GM12874 (cell line): ENCODE data around the gene UCK2.

ENCODE experiments used
- CTCF ChIP-seq: IDR thresholded peaks from 2 replicates; pipeline ENCODE4 v1.5.1; 2011; ENCODE audit warnings: low read depth, mild to moderate bottlenecking, control low read depth, low read length, moderate library complexity; ENCODE audit not compliant: insufficient read depth

UCK2 gene

DNA sequence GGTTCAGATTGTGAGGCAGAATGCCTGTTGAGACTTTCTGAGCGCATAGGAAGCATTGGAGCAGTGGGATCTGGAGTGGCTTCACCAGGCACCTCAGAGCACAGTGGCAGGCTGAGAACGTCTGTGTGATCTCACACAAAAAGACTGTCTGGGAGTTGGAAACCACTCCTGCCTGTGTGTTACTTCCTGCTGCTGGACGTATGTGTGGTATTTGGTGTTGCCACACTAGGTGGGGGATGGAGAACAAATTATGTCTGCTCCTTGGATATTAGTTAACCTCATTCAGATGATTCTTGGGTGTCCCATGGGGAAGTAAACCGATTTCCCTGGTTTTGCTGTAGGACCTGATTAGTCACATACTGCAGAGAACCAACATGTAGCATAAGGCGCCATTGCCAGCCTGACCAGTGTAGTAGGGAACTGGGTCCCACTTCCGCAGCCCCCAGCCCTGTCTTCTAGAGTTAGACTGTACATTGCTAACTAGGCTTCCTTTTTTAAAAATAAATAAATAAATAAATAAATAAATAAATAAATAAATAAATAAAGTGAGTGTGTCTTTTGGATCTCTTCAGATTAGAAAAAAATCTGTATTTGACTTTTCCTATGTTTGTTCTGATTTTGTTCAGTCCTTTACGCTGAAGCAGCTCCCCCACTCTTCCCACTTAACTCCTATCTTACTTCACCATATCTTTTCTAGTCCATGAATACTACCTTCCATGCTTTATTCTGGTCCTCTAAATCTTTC is 26.9 kb downstream of the UCK2 start:
- no peak for TF ChIP-seq CTCF

DNA sequence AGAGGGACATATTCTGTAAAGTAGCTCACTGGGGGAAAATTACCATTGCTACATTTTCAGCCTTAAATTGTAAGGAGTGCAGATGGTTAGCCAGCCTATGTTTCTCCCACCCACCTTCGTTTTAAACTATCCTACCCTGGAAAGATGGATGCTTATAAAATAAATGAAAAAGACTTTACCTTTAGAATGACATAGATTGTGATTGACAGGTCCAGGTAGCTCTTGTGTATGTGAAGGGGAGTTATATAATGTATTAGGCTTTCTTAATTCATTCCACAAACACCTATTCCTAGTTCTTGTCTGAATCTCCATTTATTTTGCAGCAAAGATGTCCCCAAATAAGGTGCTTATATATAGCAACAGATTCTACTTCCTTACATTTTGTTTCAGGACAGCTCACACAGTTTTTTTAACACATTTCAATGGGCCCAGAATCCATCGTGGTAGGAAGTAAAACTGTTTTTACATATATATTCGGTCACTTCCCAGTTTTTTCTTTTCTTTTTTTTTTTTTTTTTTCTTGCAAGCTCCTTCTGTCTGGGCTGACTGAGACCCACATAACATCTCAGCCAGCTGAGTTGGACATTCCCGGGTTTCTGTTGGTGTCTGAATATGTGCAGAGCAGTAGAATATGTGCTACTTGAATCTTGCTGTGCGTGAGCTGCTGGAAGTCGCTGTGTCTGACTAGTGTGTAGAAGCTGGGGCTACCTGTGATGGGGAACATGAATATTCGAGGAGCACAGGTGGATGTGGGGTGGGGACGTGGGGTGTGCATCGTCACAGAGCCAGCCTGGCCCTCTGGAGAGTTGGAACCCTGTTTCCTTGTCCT is 27.8 kb downstream of the UCK2 start:
- TF ChIP-seq CTCF = no peak

- no peak for TF ChIP-seq CTCF
Measured at GRCh38 chr1:165856021-165856420, 28.6 kb downstream of the UCK2 start.

DNA sequence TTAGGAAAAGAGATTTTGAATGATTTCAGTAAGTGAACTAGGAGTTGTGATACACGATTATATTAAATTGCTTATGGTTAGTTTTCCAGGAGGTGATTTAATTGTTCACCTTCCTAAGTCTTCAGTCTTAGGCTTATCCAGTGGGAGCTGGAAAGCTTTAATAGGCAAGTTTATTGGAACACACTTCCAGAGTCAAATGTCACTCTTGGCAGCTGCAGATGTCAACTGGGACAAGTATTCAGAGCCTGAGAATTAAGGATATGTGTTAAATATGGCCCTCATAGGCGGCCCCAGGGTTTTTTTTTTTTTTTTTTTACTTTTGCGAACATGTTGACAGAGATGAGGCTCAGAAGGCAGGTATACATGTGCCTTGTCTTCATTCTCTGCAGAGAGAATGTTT is 29.2 kb downstream of the UCK2 start:
- TF ChIP-seq CTCF = no peak

DNA sequence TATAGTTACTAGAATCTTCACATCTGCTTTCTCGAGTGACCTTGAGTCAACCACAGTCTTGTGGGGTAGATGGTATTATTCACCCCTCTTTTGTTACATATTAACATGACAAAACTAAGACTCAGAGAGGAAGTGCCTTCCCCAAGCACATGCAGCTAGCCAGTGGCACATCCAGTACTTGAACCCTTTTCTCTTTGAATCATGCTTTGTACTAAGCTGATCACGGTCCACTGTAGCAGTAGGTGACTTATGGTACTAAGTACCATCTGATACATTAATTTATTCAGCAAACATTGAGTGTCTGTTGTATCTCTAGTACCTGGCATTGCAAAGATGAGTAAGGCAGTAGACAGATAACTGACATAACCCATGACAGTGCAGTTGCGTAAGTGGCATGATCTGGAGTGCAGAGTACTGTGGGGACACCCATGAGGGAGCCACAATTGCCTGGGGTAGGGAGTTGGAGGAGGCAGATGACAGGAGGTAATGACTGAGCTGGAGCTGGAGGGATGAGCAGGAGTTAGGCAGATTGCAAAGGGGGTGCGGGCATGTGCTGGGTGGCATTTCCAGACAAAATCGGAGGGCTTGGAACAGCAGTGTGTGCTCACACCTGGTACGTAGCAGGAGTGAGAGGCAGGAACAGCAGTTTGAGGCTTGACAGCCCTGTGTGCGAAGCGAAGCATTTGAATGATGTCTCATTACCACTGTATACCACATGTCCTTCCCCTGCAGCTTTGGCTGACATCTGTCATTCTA is 29.8 kb downstream of the UCK2 start:
- no peak for TF ChIP-seq CTCF

GRCh38 chr1:165858364-165858823 is 31.0 kb downstream of the UCK2 start:
- no peak for TF ChIP-seq CTCF

DNA sequence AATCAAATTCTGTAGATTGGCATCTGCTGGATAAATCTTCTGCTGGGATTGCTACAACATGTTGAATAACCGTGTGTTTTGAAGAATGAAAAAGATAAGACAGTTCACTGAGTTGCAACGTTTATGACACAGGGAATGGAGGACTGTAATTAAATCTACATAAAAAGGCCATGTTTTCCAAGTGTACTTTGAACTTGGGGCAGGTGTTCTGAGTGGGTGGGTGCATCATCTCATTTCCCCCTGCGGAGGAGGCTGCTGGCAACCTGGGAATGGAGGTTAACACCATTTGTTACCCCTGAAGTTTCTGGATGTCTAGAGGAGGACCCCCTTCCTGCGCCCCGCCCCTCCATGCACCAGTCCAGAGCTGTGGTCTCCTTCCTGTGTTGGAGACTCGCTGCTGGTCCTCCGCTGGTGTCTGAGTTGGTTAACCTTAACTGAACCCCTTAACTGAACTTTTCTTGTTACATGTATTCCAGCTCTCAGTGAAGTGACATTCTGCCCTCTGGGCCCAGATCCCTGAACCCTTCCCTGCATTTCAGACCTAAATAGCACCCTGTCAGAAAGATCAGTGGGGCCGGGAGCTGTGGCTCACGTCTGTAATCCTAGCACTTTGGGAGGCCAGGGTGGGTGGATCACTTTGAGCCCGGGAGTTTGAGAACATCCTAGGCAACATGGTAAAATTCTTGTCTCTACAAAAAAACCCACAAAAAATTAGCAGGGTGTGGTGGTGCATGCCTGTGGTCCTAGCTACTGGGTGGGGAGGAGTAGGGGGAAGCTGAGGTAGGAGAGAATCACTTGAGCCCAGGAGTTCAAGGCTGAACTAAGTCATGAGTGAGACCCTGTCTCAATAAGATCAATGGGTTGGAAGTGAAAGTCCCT is 31.8 kb downstream of the UCK2 start:
- TF ChIP-seq CTCF = no peak
